Neural cell (in vitro differentiated cells): ENCODE data around the gene ING5. TPM values are rescaled to one million over a fixed set of nuclear protein-coding genes. Genes with fewer than 3 reads are reported as not detected.

Source experiments
- H2AFZ ChIP-seq: fragments of 200-600, 300-800 bp; sonication (generic), shearing (Covaris generic); 2 replicates; pipeline ENCODE4 v1.6.0; 2014; ENCODE audit warnings: low read depth, mild to moderate bottlenecking, antibody characterized with exemption, low read length, moderate library complexity
- H3F3A ChIP-seq: fragments of 200-600 bp; shearing (Covaris generic); 2 replicates; pipeline ENCODE4 v1.6.1; 2016; ENCODE audit warnings: mild to moderate bottlenecking, moderate library complexity, mixed read lengths, antibody characterized with exemption, low read length; ENCODE audit not compliant: insufficient read depth, poor library complexity, severe bottlenecking
- H3K27ac ChIP-seq: fragments of 200-600, 300-800 bp; sonication (generic), shearing (Covaris generic); 2 replicates; pipeline ENCODE4 v1.5.1; 2014; ENCODE audit warnings: mild to moderate bottlenecking, low read length, moderate library complexity
- H3K27me3 ChIP-seq: fragments of 300-800, 200-600 bp; sonication (generic), shearing (Covaris generic); 2 replicates; pipeline ENCODE4 v1.6.0; 2014; ENCODE audit warnings: mild to moderate bottlenecking, low read depth, low read length, moderate library complexity; ENCODE audit not compliant: insufficient read depth
- H3K36me3 ChIP-seq: fragments of 300-800, 200-600 bp; sonication (generic), shearing (Covaris generic); 2 replicates; pipeline ENCODE4 v1.5.1; 2014; ENCODE audit warnings: mild to moderate bottlenecking, antibody characterized with exemption, low read length, moderate library complexity; ENCODE audit not compliant: insufficient read depth
- H3K4me2 ChIP-seq: fragments of 300-800, 200-600 bp; sonication (generic), shearing (Covaris generic); 2 replicates; pipeline ENCODE4 v1.6.0; 2014; ENCODE audit warnings: mild to moderate bottlenecking, low read length
- H3K4me3 ChIP-seq: fragments of 300-800, 200-600 bp; sonication (generic), shearing (Covaris generic); 2 replicates; pipeline ENCODE4 v1.5.1; 2014; ENCODE audit warnings: mild to moderate bottlenecking, low read length, moderate library complexity
- H3K79me2 ChIP-seq: fragments of 200-600 bp; shearing (Covaris generic); replicated peaks from 2 replicates; pipeline ENCODE4 v1.6.0; 2014; ENCODE audit warnings: mild to moderate bottlenecking, low read length, moderate library complexity; ENCODE audit not compliant: insufficient read depth
- H3K9ac ChIP-seq: fragments of 300-800, 200-600 bp; sonication (generic), shearing (Covaris generic); 2 replicates; pipeline ENCODE4 v1.6.1; 2016; ENCODE audit warnings: mild to moderate bottlenecking, low read length, mixed read lengths
- H3K9me2 ChIP-seq: fragments of 200-600 bp; shearing (Covaris generic); 2 replicates; pipeline ENCODE4 v1.6.1; 2016; ENCODE audit warnings: mild to moderate bottlenecking, low read length, mixed read lengths; ENCODE audit not compliant: insufficient read depth
- H3K9me3 ChIP-seq: fragments of 200-600, 300-800 bp; sonication (generic), shearing (Covaris generic); 2 replicates; pipeline ENCODE4 v1.6.1; 2016; ENCODE audit warnings: mild to moderate bottlenecking, mixed run types, low read length, moderate library complexity, mixed read lengths
- H4K20me1 ChIP-seq: fragments of 200-600 bp; shearing (Covaris generic); 2 replicates; pipeline ENCODE4 v1.6.1; 2016; ENCODE audit warnings: mild to moderate bottlenecking, mixed run types; ENCODE audit not compliant: insufficient read depth
- EP300 ChIP-seq: fragments of 450-650 bp; conservative IDR thresholded peaks from 2 replicates; pipeline ENCODE4 v1.6.1; 2014; ENCODE audit warnings: antibody characterized with exemption, mild to moderate bottlenecking, moderate library complexity; ENCODE audit not compliant: poor library complexity, severe bottlenecking
- EZH2 ChIP-seq: fragments of 200-600, 300-800 bp; shearing (Covaris generic), sonication (generic); IDR thresholded peaks from 2 replicates; pipeline ENCODE4 v1.6.1; 2014; ENCODE audit warnings: antibody characterized with exemption, low read length, borderline replicate concordance, mild to moderate bottlenecking; ENCODE audit not compliant: insufficient read depth, poor library complexity, severe bottlenecking
- MXI1 ChIP-seq: fragments of 450-650 bp; conservative IDR thresholded peaks from 2 replicates; pipeline ENCODE4 v1.6.1; 2014; ENCODE audit warnings: antibody characterized with exemption, mild to moderate bottlenecking; ENCODE audit not compliant: poor library complexity, severe bottlenecking
- POLR2AphosphoS5 ChIP-seq: IDR thresholded peaks from 2 replicates; pipeline ENCODE4 v1.6.1; 2012
- RAD21 ChIP-seq: fragments of 450-650 bp; conservative IDR thresholded peaks from 2 replicates; pipeline ENCODE4 v1.6.1; 2014; ENCODE audit warnings: antibody characterized with exemption, mild to moderate bottlenecking, moderate library complexity
- SMC3 ChIP-seq: fragments of 450-650 bp; conservative IDR thresholded peaks from 2 replicates; pipeline ENCODE4 v1.6.1; 2014; ENCODE audit warnings: antibody characterized with exemption, mild to moderate bottlenecking, moderate library complexity; ENCODE audit not compliant: poor library complexity
- TAF1 ChIP-seq: IDR thresholded peaks from 2 replicates; pipeline ENCODE4 v1.6.1; 2012; ENCODE audit warnings: low read depth
- polyA plus RNA-seq: library from polyadenylated mRNA; depleted of rRNA; stranded (reverse); fragments of >200 nt; gene quantifications from 2 replicates; pipeline ENCODE4 v1.2.3, GENCODE V29; 2014
- TF ChIP-seq, protein P1 (sequence below): fragments of 450-650 bp; IDR thresholded peaks from 2 replicates; pipeline ENCODE4 v1.5.1; 2014; ENCODE audit warnings: antibody characterized with exemption, mild to moderate bottlenecking, moderate library complexity; ENCODE audit not compliant: poor library complexity, severe bottlenecking
- TF ChIP-seq, protein P2 (sequence below): IDR thresholded peaks from 2 replicates; pipeline ENCODE4 v1.6.1; 2012; ENCODE audit warnings: borderline replicate concordance

Gene ING5
- polyA plus RNA-seq, 1 donor from 2014 or later: 22.8 TPM

- Histone ChIP-seq H3K9me2 (no peaks in the 10 kb centered on the region), H3F3A (no peaks in the 10 kb centered on the region), H3K4me3 (no peak overlapping the region), H4K20me1 (no peaks in the 10 kb centered on the region), H3K9me3 (peaks cover 5% of the 10 kb centered on the region), H3K79me2 (no peaks in the 10 kb centered on the region), H3K4me2 (no peak overlapping the region), H2AFZ (no peak overlapping the region), H3K27ac (no peak overlapping the region), H3K36me3 (peaks cover 7% of the 10 kb centered on the region), H3K27me3 (no peaks in the 10 kb centered on the region), H3K9ac (no peak overlapping the region)
- TF ChIP-seq, protein P1, sequence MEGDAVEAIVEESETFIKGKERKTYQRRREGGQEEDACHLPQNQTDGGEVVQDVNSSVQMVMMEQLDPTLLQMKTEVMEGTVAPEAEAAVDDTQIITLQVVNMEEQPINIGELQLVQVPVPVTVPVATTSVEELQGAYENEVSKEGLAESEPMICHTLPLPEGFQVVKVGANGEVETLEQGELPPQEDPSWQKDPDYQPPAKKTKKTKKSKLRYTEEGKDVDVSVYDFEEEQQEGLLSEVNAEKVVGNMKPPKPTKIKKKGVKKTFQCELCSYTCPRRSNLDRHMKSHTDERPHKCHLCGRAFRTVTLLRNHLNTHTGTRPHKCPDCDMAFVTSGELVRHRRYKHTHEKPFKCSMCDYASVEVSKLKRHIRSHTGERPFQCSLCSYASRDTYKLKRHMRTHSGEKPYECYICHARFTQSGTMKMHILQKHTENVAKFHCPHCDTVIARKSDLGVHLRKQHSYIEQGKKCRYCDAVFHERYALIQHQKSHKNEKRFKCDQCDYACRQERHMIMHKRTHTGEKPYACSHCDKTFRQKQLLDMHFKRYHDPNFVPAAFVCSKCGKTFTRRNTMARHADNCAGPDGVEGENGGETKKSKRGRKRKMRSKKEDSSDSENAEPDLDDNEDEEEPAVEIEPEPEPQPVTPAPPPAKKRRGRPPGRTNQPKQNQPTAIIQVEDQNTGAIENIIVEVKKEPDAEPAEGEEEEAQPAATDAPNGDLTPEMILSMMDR: no peak
- TF ChIP-seq, protein P2, sequence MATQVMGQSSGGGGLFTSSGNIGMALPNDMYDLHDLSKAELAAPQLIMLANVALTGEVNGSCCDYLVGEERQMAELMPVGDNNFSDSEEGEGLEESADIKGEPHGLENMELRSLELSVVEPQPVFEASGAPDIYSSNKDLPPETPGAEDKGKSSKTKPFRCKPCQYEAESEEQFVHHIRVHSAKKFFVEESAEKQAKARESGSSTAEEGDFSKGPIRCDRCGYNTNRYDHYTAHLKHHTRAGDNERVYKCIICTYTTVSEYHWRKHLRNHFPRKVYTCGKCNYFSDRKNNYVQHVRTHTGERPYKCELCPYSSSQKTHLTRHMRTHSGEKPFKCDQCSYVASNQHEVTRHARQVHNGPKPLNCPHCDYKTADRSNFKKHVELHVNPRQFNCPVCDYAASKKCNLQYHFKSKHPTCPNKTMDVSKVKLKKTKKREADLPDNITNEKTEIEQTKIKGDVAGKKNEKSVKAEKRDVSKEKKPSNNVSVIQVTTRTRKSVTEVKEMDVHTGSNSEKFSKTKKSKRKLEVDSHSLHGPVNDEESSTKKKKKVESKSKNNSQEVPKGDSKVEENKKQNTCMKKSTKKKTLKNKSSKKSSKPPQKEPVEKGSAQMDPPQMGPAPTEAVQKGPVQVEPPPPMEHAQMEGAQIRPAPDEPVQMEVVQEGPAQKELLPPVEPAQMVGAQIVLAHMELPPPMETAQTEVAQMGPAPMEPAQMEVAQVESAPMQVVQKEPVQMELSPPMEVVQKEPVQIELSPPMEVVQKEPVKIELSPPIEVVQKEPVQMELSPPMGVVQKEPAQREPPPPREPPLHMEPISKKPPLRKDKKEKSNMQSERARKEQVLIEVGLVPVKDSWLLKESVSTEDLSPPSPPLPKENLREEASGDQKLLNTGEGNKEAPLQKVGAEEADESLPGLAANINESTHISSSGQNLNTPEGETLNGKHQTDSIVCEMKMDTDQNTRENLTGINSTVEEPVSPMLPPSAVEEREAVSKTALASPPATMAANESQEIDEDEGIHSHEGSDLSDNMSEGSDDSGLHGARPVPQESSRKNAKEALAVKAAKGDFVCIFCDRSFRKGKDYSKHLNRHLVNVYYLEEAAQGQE: no peak
- TF ChIP-seq POLR2AphosphoS5: no peak
- no peak for TF ChIP-seq EP300
- TF ChIP-seq TAF1: no peak
- TF ChIP-seq MXI1: no peak
- TF ChIP-seq SMC3: no peak
- TF ChIP-seq RAD21: no peak
- TF ChIP-seq EZH2: no peak
Measured at GRCh38 chr2:241762933-241763369, 61.1 kb downstream of the ING5 start.

GRCh38 chr2:241763551-241764274, 61.9 kb downstream of the ING5 start:
- H3K36me3 ChIP-seq: peaks cover 7% of the 10 kb centered on the region
- no peak overlapping the region for H3K27ac ChIP-seq
- H3K9ac ChIP-seq: no peak overlapping the region
- no peaks in the 10 kb centered on the region for H4K20me1 ChIP-seq
- no peak overlapping the region for H3K4me3 ChIP-seq
- H3K4me2 ChIP-seq: no peak overlapping the region
- H2AFZ ChIP-seq: no peak overlapping the region
- TF ChIP-seq EP300: no peak
- TF ChIP-seq, protein P1: no peak
- TF ChIP-seq TAF1: no peak
- no peak for TF ChIP-seq RAD21
- TF ChIP-seq EZH2: no peak
- TF ChIP-seq, protein P2: no peak
- no peak for TF ChIP-seq POLR2AphosphoS5
- TF ChIP-seq SMC3: no peak
- TF ChIP-seq MXI1: no peak
- H3K9me2 ChIP-seq: no peaks in the 10 kb centered on the region
- H3K79me2 ChIP-seq: no peaks in the 10 kb centered on the region
- H3K27me3 ChIP-seq: no peaks in the 10 kb centered on the region
- H3K9me3 ChIP-seq: peaks cover 5% of the 10 kb centered on the region
- no peaks in the 10 kb centered on the region for H3F3A ChIP-seq
